GOT3 (cell line): ENCODE measurements around the gene ATG12.
"Not testable (repeated sequence)": the region's sequence is repeated elsewhere in the genome, so short reads cannot be mapped to it uniquely, and the experiment has no call there.

Experiments
- DNase-seq: peaks from one replicate; lab custom pipeline; 2025; ENCODE audit warnings: mixed read lengths; lab: John Stamatoyannopoulos, UW

Gene ATG12

DNA sequence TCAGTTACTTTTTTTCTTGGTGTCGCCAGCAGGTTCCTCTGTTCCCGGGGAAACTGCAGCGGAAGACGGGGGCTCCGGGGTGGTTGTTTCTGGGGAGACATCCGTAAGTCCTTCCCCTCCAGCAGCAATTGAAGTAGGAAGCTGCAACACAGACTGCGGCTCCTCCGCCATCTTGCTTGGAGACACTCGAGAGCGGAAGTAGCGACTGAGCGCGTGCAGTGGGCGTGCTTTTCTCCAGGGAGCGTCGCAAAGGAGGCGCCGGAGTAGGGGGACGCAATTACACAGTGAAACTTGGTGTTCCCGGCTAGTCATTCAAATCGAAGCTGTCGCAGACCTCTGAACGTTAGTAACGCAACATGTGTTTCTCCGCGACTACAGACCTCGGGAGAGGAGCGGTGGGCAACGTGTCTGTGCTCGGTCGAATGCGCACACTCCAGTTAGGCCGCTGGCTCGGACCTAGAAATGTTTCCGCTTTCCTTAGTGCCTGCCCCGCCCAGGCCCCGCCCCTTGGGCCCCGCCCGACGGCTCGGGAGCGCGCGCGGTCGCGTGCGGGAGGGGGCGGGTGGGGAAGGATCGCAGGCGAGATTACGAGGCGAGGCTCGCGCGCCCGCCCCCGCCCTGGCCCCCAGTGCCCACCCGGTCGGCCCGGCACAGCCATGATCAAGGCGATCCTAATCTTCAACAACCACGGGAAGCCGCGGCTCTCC is at the start of gene ATG12, which contains the start of gene AP3S1:
Gene ATG12, minus strand, starts transcription at position 184 of the 707 bp plus-strand sequence. Its CDS starts 13 bp downstream, at position 171.
Gene AP3S1, plus strand, starts transcription at position 554 of the 707 bp plus-strand sequence. Its CDS starts 103 bp downstream, at position 657.
- DNase-seq, result peak; percentile 92

DNA sequence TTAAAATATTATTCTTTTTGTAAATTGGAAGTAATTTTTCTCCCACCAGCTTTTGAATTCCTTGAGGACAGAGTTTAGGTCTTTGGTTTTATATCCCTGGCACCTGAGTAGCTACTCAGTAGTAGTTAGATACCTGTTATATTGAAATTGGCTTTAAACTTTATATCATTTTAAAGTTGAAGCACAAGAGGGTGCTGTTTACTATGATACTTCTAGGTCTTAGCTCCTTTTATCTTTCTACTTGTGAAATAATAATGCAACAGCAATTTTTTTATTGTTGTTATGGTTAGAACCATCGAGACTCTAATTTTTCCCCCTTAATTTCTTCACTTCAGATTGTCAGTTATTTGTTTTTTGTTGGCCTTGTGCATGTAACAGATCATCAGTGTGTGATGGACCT is 46.7 kb upstream of the ATG12 start:
- DNase-seq, result no peak

DNA sequence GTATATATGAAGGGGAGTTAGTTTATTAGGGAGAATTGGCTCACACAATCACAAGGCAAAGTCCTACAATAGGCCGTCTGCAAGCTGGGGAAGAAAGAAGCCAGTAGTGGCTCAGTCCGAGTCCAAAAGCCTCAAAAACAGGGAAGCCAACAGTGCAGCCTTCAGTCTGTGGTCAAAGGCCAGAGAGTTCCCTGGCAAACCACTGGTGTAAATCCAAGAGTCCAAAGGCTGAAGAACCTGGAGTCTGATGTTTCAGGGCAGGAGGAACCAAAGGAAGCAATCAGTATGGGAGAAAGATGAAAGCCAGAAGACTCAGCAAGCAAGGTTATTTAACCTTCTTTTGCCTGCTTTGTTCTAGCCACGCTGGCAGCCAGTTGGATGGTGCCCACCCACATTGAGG is 43.8 kb upstream of the ATG12 start:
- DNase-seq, result not testable (repeated sequence)

DNA sequence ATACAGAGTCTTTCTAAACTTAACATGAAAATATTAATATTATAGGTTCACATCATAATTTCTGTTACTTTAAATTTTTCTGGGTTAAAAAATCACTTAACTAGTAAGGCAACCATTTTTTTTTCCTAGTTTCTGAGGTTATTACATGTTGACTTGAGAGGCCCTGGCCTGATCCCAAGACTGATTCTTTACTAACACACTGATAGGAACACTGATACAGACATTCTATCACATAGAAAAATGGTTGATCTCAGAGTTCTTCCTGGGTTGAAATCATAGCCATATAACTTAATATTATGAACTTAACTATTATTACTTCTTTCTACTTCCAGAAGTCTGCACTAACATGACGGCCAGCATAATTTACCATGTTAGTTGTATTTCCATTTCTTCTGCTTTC is 43.3 kb upstream of the ATG12 start:
- DNase-seq, result no peak

DNA sequence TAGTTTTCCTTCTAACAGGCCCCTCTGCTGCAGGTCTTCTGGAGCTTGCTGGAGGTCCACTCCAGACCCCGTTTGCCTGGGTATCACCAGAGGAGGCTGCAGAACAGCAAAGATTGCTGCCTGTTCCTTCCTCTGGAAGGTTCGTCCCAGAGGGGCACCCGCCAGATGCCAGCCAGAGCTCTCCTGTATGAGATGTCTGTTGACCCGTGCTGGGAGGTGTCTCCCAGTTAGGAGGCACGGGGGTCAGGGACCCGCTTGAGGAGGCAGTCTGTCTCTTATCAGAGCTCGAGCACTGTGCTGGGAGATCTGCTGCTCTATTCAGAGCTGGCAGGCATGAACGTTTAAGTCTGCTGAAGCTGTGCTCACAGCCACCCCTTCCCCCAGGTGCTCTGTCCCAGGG is 41.1 kb upstream of the ATG12 start:
- DNase-seq, result not testable (repeated sequence)

DNA sequence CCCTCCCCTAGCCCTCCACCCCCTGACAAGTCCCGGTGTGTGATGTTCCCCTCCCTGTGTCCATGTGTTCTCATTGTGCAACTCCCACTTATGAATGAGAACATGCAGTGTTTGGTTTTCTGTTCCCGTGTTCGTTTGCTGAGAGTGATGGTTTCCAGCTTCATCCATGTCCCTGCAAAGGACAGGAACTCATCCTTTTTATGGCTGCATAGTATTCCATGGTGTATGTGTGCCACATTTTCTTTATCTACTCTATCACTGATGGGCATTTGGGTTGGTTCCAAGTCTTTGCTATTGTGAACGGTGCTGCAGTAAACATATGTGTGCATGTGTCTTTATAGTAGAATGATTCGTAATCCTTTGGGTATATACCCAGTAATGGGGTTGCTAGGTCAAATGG is 36.0 kb upstream of the ATG12 start:
- not testable (repeated sequence) for DNase-seq

DNA sequence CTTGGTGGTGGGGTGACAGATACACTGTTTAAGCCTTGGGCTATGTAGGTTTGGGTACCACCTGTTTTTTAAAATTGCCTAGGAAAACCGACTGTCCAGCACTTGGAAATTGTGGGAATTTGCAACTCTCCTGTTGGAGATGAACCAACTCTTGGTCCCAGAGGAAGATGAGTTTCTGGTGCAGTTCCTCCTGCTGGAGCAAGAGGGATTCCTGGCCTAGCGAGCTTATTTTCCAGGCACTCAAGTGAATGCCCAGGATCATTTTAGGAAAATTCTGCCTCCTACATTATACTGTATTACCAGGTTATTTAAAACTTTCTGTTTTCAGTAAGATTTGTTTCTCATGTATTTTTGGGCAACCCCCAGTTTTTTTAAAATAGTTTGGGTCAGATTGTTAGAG is 34.1 kb upstream of the ATG12 start:
- DNase-seq, result no peak

DNA sequence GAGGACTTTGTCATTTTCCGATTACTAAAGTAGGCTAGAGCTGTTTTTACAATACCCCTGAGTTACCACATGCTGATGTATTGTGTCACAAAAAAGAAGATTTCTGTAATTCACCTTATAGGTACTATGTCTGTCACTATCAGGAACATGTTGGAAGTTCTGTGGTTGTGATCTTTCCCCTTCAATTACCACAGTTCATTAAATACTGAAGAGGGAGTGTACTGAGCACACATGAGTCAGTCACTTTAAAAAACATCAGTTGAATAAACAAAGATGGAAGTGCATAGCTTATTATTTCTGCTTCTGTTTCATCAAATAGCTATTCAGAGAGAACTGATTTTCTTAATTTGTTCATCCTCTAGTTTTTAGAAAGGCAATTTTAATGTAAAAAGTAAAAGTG is 32.0 kb upstream of the ATG12 start:
- DNase-seq, result no peak

DNA sequence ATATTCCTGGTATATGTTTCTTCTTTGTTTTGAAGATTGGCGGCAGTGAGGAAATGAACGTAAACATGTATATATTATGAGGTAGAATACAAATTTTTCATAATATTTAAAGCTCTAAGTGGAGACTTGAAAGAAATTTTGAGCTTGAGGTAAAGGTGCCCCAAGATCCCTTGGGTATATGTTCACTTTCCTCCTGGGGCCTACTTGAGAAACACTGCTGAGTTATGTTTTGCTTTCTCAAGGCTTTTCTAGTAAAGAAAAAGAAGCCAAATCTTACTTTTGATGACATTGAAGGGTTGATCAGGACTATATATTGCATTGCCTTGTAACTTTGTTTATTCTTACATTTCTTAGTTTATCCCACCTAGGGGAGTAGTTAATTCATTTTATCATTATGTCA is 31.1 kb upstream of the ATG12 start:
- DNase-seq, result no peak

DNA sequence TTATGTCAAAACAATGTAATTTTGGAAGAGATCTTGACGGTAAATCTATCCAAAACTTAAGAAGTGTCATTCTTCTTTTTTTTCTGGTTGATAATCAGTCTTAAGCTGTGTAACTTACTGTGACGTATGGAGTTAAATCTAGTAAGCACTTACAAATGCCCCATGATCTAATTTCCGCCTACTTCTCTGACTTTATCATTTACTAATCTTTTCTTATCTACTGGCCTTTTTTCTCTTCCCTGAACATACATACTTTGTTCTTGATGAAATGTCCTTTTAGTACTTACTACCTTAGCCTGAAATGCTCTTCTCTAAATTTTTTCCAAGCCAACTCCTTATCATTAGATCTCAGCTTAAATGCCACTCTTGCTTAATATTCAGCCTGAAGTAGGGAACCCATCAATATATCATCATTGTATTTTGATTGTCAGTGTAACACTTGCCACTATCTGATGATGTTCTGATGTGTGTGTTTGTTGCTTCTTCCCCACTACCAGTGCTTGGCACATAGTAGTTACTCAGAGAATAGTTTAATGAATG is 28.0 kb upstream of the ATG12 start:
- no peak for DNase-seq

DNA sequence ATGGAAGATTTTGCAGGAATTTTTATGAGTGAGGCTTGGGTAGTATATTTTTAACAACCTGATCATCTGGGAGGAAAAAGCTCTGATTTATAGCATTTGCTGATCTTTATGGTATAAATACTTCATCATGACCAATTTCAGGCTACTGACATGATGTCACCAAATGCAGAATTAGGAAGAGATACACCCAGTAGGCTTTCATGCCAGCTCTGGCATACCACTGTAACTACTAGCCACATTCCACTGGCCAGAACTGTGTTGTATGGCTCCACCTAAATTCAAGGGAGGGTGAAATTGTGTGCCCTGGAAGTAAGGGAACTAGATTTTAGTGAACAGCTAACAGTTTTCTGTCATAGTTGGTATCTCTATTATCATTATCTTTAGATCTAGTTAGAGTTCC is 18.0 kb upstream of the ATG12 start:
- no peak for DNase-seq

DNA sequence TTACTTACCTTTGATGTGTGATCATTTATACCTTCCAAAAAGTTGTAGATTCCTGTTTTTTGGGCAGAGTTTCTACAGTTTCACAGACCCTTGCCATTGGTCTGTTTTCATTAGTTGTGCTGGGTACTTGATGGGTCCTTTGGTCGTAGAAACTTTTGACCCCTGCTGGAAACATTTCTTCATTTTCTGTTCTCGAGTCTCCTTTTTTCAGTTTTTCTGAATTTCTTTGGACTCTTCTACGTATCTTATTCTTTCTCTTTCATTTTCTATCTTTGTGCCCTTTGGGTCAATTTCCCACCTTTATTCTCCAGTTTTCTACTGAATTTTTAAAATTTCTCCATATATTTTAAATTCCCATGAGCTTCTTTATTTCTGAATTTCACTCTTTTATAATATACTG is 17.0 kb upstream of the ATG12 start:
- DNase-seq, result no peak

DNA sequence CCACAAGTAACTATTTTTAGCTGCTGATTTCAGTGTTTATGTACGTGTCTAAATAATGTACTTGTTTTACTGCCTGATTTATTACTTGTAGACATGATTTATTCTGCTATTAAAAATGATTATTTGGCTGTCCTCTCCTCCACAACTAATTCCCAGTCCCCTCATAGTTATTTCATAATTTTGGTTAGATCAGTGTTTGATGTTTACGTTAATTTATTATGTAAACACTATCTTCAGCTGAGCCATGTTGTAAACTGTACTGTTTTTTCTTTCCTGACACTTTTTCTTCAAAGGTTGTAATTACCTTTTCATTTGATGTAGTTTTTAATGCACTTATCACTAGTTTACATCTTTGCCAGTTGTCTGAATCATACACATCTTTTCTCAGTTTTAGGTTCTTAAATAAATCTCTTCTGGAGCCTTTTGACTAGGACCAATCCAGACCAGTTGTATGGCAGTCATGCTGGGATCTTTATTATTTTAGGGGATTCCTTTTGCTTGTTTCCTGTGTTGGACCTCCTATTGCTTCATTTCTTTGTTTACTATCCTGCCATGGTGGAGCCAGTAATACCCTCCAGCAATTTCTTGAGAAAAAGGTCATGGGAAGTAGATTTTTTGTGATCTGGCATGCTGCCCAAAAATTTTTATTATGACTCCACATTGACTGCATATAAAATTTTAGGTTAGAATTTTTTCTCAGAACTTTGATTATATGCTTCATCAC is 16.4 kb upstream of the ATG12 start:
- no peak for DNase-seq

DNA sequence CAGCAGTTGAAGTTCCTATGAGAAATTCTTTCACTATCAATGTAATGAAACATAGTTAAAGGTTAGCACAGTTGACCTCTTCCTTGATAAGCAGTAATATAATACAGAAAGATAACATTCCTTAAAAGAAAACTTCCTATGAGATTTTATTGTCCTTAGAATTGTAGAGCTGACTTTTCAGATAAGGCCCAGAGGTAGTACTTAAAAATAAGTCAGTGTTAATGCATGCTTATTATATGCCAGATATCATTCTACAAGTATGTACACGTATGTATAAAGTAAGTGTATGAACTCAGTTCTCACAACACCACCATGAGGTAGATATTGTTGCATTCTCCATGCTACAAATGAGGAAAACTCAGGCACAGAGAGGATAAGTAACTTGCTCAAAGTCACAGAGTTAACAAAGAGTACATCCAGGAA is 15.7 kb upstream of the ATG12 start:
- DNase-seq, result no peak

DNA sequence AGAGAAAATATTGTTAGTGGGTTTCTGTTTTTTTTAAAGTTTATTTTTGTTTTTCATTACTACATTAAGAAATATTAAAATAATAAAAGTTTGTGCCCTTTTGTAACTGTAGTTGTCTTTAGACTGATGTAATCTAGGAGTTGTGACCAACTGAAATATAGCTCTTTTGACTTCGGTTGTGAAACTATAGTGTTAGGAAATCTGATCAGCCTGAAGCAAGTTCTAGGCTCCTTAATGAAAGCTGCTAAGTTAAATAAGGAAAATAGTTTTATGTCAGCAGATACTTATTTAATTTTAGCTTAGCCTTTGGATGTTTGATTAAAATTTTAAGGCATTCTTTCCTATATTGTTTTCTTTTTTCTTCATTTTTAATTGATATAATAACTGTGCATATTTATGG is 14.6 kb upstream of the ATG12 start:
- DNase-seq, result no peak

DNA sequence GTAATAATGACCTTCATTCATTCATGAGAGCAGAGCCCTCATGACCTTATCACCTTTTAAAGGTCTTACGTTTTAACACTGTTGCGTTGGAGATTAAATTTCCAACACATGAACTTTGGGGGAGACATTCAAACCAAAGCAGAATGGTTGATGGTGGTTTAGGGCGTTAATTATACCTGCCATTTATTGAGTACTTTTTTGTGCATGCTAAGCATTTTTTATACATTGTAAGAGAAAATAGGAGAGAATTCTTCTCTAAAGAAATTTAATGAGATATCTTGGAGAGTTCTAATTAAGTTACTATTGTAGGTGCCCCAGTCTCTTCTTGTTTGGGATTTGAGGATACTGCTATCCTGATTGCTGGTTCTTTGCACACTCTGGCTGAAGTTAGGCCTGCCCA is 12.8 kb upstream of the ATG12 start:
- DNase-seq, result no peak

DNA sequence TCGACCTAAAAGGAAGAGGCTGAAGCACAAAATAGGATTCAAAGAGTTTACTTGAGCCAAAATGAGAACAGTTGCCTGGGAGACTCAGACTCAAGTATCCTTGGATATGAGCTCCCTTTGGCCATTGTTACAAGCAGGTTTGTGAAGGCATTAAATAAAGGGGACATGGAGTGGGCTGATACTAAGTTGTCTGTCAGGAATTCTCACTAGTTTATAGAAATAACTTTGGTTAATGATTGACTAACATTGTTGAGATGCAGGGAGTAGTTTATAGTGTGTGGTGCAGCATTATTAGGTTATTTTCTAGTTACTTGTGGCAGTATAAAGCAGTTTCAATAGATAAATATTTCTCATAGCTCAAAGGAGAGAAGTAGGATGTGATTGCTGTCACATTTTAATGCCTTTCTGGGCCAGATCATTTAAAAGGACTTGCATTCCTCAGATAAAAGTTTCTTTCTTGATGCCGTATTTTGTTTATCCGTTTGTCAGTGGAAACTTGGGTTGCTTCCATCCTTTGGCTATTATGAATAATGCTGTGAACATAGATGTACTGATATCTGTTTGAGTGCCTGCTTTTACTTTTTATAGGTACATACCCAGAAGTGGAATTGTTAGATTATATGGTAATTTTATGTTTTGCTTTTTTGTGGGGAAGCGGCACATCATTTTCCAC is 9.5 kb upstream of the ATG12 start:
- DNase-seq, result no peak

DNA sequence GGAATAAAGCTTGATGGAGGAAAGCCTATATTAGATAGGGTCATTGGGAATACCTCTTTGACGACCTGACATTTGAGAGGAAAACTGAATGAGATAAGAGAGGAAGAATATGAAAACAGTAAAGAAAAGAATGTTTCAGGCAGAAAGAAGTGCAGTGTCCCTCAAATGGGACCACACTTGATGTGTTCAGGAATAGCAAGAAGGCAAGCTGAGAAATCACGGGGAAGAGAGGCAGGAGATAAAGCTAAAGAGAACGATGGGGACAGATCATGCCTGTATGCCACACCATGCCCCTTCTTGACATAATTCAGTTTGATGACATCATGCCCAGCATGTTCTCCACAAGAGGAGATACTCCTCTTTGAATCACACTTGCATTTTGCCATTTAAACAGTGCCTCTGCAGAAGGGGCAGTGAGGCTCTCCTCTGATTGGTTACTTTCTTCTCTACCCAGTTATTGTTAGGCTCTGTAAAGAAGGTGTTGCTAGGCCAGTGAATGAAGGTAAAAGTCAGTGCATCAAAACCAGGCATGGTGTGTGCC is 8.0 kb upstream of the ATG12 start:
- DNase-seq, result no peak

DNA sequence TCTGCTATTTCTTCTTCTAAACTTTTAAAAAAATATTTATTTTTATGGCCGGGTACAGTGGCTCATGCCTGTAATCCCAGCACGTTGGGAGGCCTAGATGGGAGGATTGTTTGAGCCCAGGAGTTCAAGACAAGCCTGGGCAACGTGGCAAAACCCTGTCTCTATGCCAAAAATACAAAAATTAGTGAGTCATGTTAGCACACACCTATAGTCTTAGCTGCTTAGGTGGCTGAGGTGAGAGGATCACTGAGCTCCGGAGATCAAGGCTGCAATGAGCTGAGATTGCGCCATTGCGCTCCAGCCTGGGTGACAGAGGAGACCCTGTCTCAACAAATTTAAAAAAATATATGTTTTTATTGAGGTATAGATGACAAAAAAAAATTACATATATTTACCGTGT is 5.9 kb upstream of the ATG12 start:
- DNase-seq, result no peak

DNA sequence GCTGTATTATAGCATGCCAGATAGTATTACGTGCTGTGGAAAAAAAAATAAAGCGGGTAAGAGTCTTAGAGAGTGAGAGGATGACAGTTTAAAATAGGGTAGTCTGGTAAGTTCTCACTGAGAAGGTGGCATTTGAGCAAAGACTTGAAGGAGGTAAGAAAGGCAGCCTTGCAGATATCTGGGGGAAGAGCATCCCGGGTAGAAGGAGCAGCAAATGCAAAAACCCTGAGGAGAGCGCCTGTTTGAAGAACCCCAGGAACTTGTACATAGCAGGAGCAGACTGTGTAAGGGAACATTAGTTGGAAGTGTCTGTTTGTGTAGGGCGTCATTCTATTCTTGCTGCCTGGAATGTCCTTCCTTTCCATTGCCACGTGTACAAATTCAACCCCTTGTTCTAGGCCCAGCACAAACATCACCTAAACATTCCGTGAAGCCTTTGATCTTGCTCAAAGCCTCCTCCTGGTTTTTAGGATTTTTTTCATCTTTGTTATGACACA is 3.0 kb upstream of the ATG12 start:
- DNase-seq, result no peak

DNA sequence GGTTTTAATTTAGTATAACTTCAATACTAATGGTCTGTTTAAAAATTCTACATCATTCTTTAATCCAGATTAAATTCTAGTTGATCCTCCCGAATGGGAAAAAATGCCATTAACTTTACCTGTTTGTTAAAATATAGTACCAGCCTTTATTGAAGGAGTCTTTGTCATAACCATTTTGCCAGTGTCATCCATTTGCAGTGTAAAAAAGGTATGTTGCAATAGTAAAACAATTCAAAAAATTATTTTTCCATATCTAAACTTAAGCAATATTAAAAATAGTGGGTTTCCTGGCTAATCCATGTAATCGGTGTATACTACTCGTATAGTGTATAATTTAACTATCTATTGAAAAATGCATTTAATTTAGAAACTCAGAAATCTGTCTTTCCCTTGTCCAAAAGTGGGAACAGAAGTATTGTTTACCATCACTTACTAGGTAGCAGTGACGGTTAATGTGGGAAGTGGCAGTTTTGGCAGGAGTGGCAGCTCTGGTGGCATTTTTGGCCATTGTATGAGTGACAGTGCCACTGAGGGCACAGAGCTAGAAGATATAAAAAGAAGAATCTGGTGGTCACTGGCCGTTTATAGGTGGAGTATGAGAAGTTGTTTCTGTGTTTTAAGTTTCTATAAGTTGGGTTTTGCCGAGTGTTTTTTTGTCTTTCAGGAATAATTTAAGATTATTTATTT is 2.2 kb upstream of the ATG12 start:
- DNase-seq, result no peak

DNA sequence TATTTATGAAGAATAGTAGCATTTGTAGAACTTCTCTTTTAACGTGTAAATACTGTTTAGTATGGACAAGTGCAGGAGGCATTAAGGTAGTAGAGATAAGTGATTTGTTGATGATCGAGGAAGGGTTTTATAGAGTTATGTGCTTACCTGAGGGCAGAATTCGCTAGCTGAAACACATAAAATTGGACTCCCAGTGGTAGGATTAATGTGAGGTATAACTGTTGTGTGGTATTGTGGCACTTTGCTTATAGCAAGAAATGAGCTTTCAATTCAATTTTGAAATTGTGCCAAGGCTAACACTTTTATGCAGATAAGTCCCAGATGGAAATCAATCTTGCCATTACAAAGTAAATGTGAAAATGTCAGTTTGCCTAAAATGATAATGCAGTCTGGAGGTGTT is 1.6 kb upstream of the ATG12 start:
- no peak for DNase-seq
